Activated CD8-positive, alpha-beta memory T cell treated with anti-CD3 and anti-CD28 coated beads for 24 hours (primary cell): ENCODE measurements around the gene ADCY4.
"Not testable (repeated sequence)": the region's sequence is repeated elsewhere in the genome, so short reads cannot be mapped to it uniquely, and the experiment has no call there.

ENCODE experiments used
- DNase-seq: peaks from one replicate; pipeline ENCODE4 v3.0.0-alpha.2; 2020

ADCY4 gene

GRCh38 chr14:24337824-24338175 lies 2.9 kb upstream of the ADCY4 start:
- DNase-seq, result no peak

- DNase-seq, result no peak
Observed at GRCh38 chr14:24337144-24337823, 2.4 kb upstream of the ADCY4 start.

- DNase-seq, result no peak
Observed at GRCh38 chr14:24335461-24336171, 745 bp upstream of the ADCY4 start.

- DNase-seq, result peak; percentile 87
Observed at GRCh38 chr14:24332268-24332993, 2.4 kb downstream of the ADCY4 start.

GRCh38 chr14:24331731-24332267 lies 3.1 kb downstream of the ADCY4 start:
- peak; percentile 68 for DNase-seq

- DNase-seq, result peak; percentile 55
Observed at GRCh38 chr14:24330973-24331674, 3.7 kb downstream of the ADCY4 start.

GRCh38 chr14:24329736-24330135 lies 5.1 kb downstream of the ADCY4 start:
- DNase-seq, result peak; percentile 79

- DNase-seq, result no peak
Observed at GRCh38 chr14:24329073-24329663, 5.7 kb downstream of the ADCY4 start.

- DNase-seq, result not testable (repeated sequence)
Observed at GRCh38 chr14:24327914-24328313, 7.0 kb downstream of the ADCY4 start.

GRCh38 chr14:24327303-24327702 lies 7.6 kb downstream of the ADCY4 start:
- no peak for DNase-seq

- no peak for DNase-seq
Observed at GRCh38 chr14:24325963-24326362, 8.9 kb downstream of the ADCY4 start.

GRCh38 chr14:24325041-24325530 lies 9.8 kb downstream of the ADCY4 start:
- no peak for DNase-seq

GRCh38 chr14:24324024-24324423 lies 10.8 kb downstream of the ADCY4 start:
- DNase-seq, result no peak

GRCh38 chr14:24323341-24323740 lies 11.5 kb downstream of the ADCY4 start:
- DNase-seq, result no peak

- no peak for DNase-seq
Observed at GRCh38 chr14:24322672-24323071, 12.2 kb downstream of the ADCY4 start.

GRCh38 chr14:24321212-24321975 lies 13.5 kb downstream of the ADCY4 start:
- DNase-seq, result no peak

- no peak for DNase-seq
Observed at GRCh38 chr14:24317141-24317928, 17.5 kb downstream of the ADCY4 start.

GRCh38 chr14:24316597-24316950 lies 18.3 kb downstream of the ADCY4 start:
- no peak for DNase-seq

GRCh38 chr14:24315807-24316596 lies 18.9 kb downstream of the ADCY4 start:
- no peak for DNase-seq

- DNase-seq, result no peak
Observed at GRCh38 chr14:24315243-24315806, 19.5 kb downstream of the ADCY4 start.
